CD14-positive monocyte (primary cell): Measurements from ENCODE around the gene CITED1. TPM values are rescaled to one million over a fixed set of nuclear protein-coding genes. Genes with fewer than 3 reads are reported as not detected.
A peak's percentile ranks its signal among the peaks of the same experiment; 100 is the strongest.

Experiments used
- DNase-seq, 3 donors: peaks; one replicate each; pipeline ENCODE4 v3.0.0-alpha.2; 2011 to 2022
- H2AFZ ChIP-seq: 2 replicates; pipeline ENCODE4 v1.6.0; 2012; ENCODE audit warnings: mild to moderate bottlenecking, low read depth, low read length, inconsistent platforms; ENCODE audit not compliant: insufficient read depth, poor library complexity, severe bottlenecking
- H3K27ac ChIP-seq, 2 donors: 1 replicate in 1 of 2; 2 replicates in 1 of 2; pipeline ENCODE4 v1.5.1; 2012 to 2013; ENCODE audit warnings: low read length in 2 of 2, control low read depth in 1 of 2, inconsistent platforms in 1 of 2, low read depth in 1 of 2, mild to moderate bottlenecking in 1 of 2
- H3K27me3 ChIP-seq, 2 donors: one replicate each; pipeline versions ENCODE4 v1.6.0 to v1.6.1; 2011 to 2013; ENCODE audit warnings: low read length in 2 of 2; ENCODE audit not compliant: control insufficient read depth in 2 of 2, insufficient read depth in 2 of 2
- H3K36me3 ChIP-seq, 2 donors: replicated peaks in 1 of 2; 1 replicate in 1 of 2; 2 replicates in 1 of 2; pipeline versions ENCODE4 v1.5.1 to v1.6.1; 2012 to 2013; ENCODE audit warnings: low read length in 2 of 2, control low read depth in 1 of 2, inconsistent platforms in 1 of 2, mild to moderate bottlenecking in 1 of 2; ENCODE audit not compliant: insufficient read depth in 2 of 2, control insufficient read depth in 1 of 2
- H3K4me1 ChIP-seq, 2 donors: 1 replicate in 1 of 2; 2 replicates in 1 of 2; pipeline versions ENCODE4 v1.5.1 to v1.6.1; 2012 to 2013; ENCODE audit warnings: low read length in 2 of 2, control low read depth in 1 of 2, inconsistent platforms in 1 of 2, mild to moderate bottlenecking in 1 of 2, moderate library complexity in 1 of 2; ENCODE audit not compliant: insufficient read depth in 2 of 2, control insufficient read depth in 1 of 2
- H3K4me2 ChIP-seq: replicated peaks from 2 replicates; pipeline ENCODE3; 2012; ENCODE audit warnings: low read length, moderate library complexity, mild to moderate bottlenecking; ENCODE audit not compliant: poor library complexity, severe bottlenecking; ENCODE audit errors: extremely low read depth
- H3K4me3 ChIP-seq, 3 experiments: fragments of 200-600 bp in 1 of 3; sonication (generic) in 1 of 3; replicated peaks in 1 of 3; 1 replicate in 2 of 3; 2 replicates in 1 of 3; pipeline ENCODE4 v1.5.1; 2011 to 2013; ENCODE audit warnings: low read length in 3 of 3, mild to moderate bottlenecking in 3 of 3, control low read depth in 2 of 3, low read depth in 2 of 3, inconsistent platforms in 1 of 3, moderate library complexity in 1 of 3
- H3K79me2 ChIP-seq: 2 replicates; pipeline ENCODE4 v1.6.0; 2012; ENCODE audit warnings: mild to moderate bottlenecking, control low read depth, inconsistent platforms, low read length, moderate library complexity; ENCODE audit not compliant: insufficient read depth
- H3K9ac ChIP-seq: 2 replicates; pipeline ENCODE4 v1.6.0; 2017; ENCODE audit warnings: low read length, mild to moderate bottlenecking; ENCODE audit not compliant: insufficient read depth, poor library complexity, severe bottlenecking
- H3K9me3 ChIP-seq, 2 donors: replicated peaks in 1 of 2; 1 replicate in 1 of 2; 2 replicates in 1 of 2; pipeline versions ENCODE4 v1.5.1 to v1.6.1; 2012 to 2013; ENCODE audit warnings: low read length in 2 of 2, control low read depth in 1 of 2; ENCODE audit not compliant: control insufficient read depth in 1 of 2, insufficient read depth in 1 of 2
- H4K20me1 ChIP-seq: 2 replicates; pipeline ENCODE4 v1.6.0; 2012; ENCODE audit warnings: mild to moderate bottlenecking, low read length, control low read depth, moderate library complexity; ENCODE audit not compliant: insufficient read depth
- H3K27ac Mint-ChIP-seq, 7 donors: one replicate each; pipeline ENCODE4 v1.8.0; 2020; ENCODE audit warnings: mild to moderate bottlenecking in 7 of 7, mixed read lengths in 7 of 7, moderate library complexity in 6 of 7, inconsistent platforms in 2 of 7
- H3K27me3 Mint-ChIP-seq, 3 donors: one replicate each; pipeline ENCODE4 v1.8.0; 2021 to 2022; ENCODE audit warnings: low read depth in 3 of 3, mild to moderate bottlenecking in 3 of 3, mixed read lengths in 3 of 3, moderate library complexity in 3 of 3, inconsistent platforms in 1 of 3
- H3K36me3 Mint-ChIP-seq, 2 donors: one replicate each; pipeline ENCODE4 v1.8.0; 2020; ENCODE audit warnings: mixed read lengths in 2 of 2, inconsistent platforms in 1 of 2, mild to moderate bottlenecking in 1 of 2
- H3K4me1 Mint-ChIP-seq: one replicate; pipeline ENCODE4 v1.8.0; 2020; ENCODE audit warnings: mild to moderate bottlenecking, mixed read lengths
- H3K4me3 Mint-ChIP-seq, 2 donors: one replicate each; pipeline ENCODE4 v1.8.0; 2020; ENCODE audit warnings: mild to moderate bottlenecking in 2 of 2, mixed read lengths in 2 of 2, moderate library complexity in 1 of 2
- H3K9me3 Mint-ChIP-seq, 7 donors: one replicate each; pipeline ENCODE4 v1.8.0; 2020 to 2022; ENCODE audit warnings: mixed read lengths in 7 of 7, mild to moderate bottlenecking in 6 of 7, moderate library complexity in 6 of 7, inconsistent platforms in 2 of 7
- WGBS: methylation state at CpG from one replicate; pipeline ENCODE4 v1.1.5; 2013; ENCODE audit warnings: missing lambda C conversion rate; ENCODE audit not compliant: insufficient coverage; 5-methylcytosine and 5-hydroxymethylcytosine counted together
- intact Hi-C, 2 donors: fragments of 100-400 bp; cut with micrococcal nuclease; formaldehyde crosslinking; loops; one replicate each; pipeline versions ENCODE4 v1.15.0 to v1.15.1; 2023
- polyA plus RNA-seq, 3 donors: library from polyadenylated mRNA; depleted of rRNA in 1 of 3; unstranded in 2 of 3; stranded (reverse) in 1 of 3; fragments of 300-500 nt in 2 of 3; fragments of >200 nt in 1 of 3; fragmentation: Illumina TruSeq in 2 of 3; gene quantifications; 1 replicate in 2 of 3; 2 replicates in 1 of 3; pipeline ENCODE4 v1.2.3, GENCODE V29; 2012 to 2021
- TF ChIP-seq, protein P1 (sequence below): fragments of 200-600 bp; IDR thresholded peaks from one replicate; pipeline ENCODE4 v1.8.0; 2022; ENCODE audit warnings: antibody characterized with exemption, mild to moderate bottlenecking

Gene CITED1
- polyA plus RNA-seq, 3 donors = 0.36 TPM; not detected in 2

DNA sequence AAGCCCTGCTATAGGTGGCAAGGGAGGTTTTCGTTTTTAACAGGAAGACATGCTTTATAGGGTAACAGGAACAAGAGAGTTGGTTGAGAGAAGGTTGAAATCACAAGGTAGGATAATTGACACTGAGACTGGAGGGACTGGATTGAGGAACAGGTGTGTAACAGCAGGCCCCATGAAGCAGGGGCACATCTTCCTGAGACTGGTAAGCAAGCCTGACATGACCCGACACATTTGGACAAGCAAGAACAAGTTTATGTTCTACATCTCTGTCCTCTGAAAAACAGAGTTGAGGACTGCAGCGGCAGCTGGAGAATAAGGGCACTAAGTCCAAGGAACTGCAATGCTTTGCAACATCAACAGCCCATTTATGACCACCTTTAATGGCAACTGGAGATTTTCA, 33.9 kb downstream of the CITED1 start:
- TF ChIP-seq, protein P1, sequence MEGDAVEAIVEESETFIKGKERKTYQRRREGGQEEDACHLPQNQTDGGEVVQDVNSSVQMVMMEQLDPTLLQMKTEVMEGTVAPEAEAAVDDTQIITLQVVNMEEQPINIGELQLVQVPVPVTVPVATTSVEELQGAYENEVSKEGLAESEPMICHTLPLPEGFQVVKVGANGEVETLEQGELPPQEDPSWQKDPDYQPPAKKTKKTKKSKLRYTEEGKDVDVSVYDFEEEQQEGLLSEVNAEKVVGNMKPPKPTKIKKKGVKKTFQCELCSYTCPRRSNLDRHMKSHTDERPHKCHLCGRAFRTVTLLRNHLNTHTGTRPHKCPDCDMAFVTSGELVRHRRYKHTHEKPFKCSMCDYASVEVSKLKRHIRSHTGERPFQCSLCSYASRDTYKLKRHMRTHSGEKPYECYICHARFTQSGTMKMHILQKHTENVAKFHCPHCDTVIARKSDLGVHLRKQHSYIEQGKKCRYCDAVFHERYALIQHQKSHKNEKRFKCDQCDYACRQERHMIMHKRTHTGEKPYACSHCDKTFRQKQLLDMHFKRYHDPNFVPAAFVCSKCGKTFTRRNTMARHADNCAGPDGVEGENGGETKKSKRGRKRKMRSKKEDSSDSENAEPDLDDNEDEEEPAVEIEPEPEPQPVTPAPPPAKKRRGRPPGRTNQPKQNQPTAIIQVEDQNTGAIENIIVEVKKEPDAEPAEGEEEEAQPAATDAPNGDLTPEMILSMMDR = no peak
- no peaks in the 10 kb centered on the region for H3K9me3 ChIP-seq
- peaks cover 59 to 89% of the 10 kb centered on the region in 2 donors for H3K36me3 ChIP-seq
- H3K27ac Mint-ChIP-seq = peak overlapping the region in 3 of 7 donors; percentile 19 to 53 (median 50)
- H4K20me1 ChIP-seq = peaks cover 36% of the 10 kb centered on the region
- peaks cover 60 to 89% of the 10 kb centered on the region in 2 donors for H3K36me3 Mint-ChIP-seq
- no peak overlapping the region for H3K4me3 Mint-ChIP-seq
- H3K27ac ChIP-seq = no peak overlapping the region
- H3K27me3 ChIP-seq = no peaks in the 10 kb centered on the region
- WGBS = 100% methylated on average over 1 of the region's 3 CpGs
- H2AFZ ChIP-seq = no peak overlapping the region
- H3K27me3 Mint-ChIP-seq = no peaks in the 10 kb centered on the region
- peaks cover 4 to 14% of the 10 kb centered on the region in 2 donors for H3K4me1 ChIP-seq
- no peaks in the 10 kb centered on the region for H3K9me3 Mint-ChIP-seq
- H3K4me3 ChIP-seq = no peak overlapping the region
- peaks cover 28% of the 10 kb centered on the region for H3K79me2 ChIP-seq
- peaks cover 17% of the 10 kb centered on the region for H3K4me1 Mint-ChIP-seq
- H3K4me2 ChIP-seq = no peak overlapping the region
- no peak overlapping the region for H3K9ac ChIP-seq
- DNase-seq = no peak
- intact Hi-C loops = no loop called here

DNA sequence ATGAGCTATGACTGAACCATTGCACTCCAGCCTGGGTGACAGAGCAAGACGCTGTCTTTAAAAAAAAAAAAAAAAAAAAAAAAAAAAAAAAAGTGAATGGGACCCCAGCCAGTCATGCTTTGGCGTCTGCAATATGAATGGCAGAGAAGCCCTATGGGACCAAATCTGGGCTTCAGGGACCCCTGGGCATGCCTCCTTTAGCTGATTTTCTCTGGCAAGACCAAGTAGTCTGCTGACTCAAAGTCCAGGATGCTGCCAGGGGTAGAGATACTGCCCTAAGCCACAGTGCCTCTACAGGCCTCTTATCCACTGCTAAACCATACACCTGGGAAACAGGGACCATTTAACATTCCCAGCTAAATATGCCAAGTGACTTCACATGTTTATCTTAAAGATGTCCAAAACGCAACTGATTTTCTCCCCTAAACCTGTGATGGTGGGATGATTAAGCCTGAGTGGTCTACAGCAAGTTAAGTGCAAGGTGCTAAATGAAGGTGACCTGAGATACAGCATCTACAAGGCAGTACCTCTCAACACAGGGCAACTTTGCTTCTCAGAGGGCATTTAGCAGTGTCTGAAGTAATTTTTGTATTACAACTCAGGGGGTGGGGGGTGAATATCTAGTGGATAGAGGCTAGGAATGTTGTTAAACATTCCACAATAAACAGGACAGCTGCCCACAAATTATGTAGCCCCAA, 34.5 kb downstream of the CITED1 start:
- Histone ChIP-seq H3K4me3 (no peak overlapping the region), H2AFZ (no peak overlapping the region), H3K9ac (no peak overlapping the region), H3K79me2 (peaks cover 23% of the 10 kb centered on the region), H3K27me3 (no peaks in the 10 kb centered on the region), H3K4me2 (no peak overlapping the region), H3K36me3 (peaks cover 59 to 89% of the 10 kb centered on the region in 2 donors), H3K9me3 (no peaks in the 10 kb centered on the region), H3K27ac (no peak overlapping the region), H4K20me1 (peaks cover 36% of the 10 kb centered on the region), H3K4me1 (peaks cover 4 to 10% of the 10 kb centered on the region in 2 donors)
- Mint-ChIP-seq H3K27ac (peak overlapping the region in 1 of 7 donors; percentile 50), H3K4me3 (no peak overlapping the region), H3K27me3 (no peaks in the 10 kb centered on the region), H3K4me1 (peaks cover 17% of the 10 kb centered on the region), H3K9me3 (no peaks in the 10 kb centered on the region), H3K36me3 (peaks cover 60 to 94% of the 10 kb centered on the region in 2 donors)
- no peak for DNase-seq
- intact Hi-C loops = no loop called here
- TF ChIP-seq, protein P1 = no peak
- 60% methylated on average over 1 of the region's 3 CpGs for WGBS
